Heart left ventricle (tissue), 13 donors: ENCODE results near the gene CA4.
"Not testable (repeated sequence)": the region's sequence is repeated elsewhere in the genome, so short reads cannot be mapped to it uniquely, and the experiment has no call there.

Source experiments
- POLR2A ChIP-seq, 2 donors: fragments of 450-650 bp; IDR thresholded peaks; one replicate each; pipeline ENCODE4 v1.6.1; 2017; ENCODE audit warnings: antibody characterized with exemption in 2 of 2, mild to moderate bottlenecking in 2 of 2, moderate library complexity in 2 of 2
- TF ChIP-seq, protein P1 (sequence below), 12 donors: fragments of 200-600 bp; sonication (generic) in 4 of 12; IDR thresholded peaks; one replicate each; pipeline versions ENCODE4 v1.5.0 to v1.8.0; 2018 to 2022; ENCODE audit warnings: antibody characterized with exemption in 12 of 12, mild to moderate bottlenecking in 5 of 12
- donor health status: ischemic (EF 13 %, LVEDD 7.1; RV severe dilation, severe dysfunction).
- donor health status: DM: no; HTN: yes; CAD: no.
- donor health status: DM: no; HTN: no; CAD: no.
- donor health status: ischemic (EF 25% LVEDD 6.9; RV normal size, moderate dysfunction).
- donor health status: ischemic (EF 25% LVEDD 5.7; RV mildly dilated, moderate dysfunction).
- donor health status: ischemic (EF 35%, LVEDD 5.7; RV mildly dilated, moderate dysfunction).
- donor health status: nonischemic (EF 11% LVEDD 7.7; RV severe dilation, severe dysfunction).
- donor health status: DM: yes; HTN: yes; CAD: no.
- donor health status: PGD.
- donor health status: ischemic (EF 29% LVEDD 5.4; RV normal size, mild dysfunction).
- donor health status: nonischemic (EF 23%, LVEDD 6.1; RV moderate dilation, normal function).

GRCh38 chr17:60111661-60112060 is 38.1 kb upstream of the CA4 start:
- TF ChIP-seq, protein P1, sequence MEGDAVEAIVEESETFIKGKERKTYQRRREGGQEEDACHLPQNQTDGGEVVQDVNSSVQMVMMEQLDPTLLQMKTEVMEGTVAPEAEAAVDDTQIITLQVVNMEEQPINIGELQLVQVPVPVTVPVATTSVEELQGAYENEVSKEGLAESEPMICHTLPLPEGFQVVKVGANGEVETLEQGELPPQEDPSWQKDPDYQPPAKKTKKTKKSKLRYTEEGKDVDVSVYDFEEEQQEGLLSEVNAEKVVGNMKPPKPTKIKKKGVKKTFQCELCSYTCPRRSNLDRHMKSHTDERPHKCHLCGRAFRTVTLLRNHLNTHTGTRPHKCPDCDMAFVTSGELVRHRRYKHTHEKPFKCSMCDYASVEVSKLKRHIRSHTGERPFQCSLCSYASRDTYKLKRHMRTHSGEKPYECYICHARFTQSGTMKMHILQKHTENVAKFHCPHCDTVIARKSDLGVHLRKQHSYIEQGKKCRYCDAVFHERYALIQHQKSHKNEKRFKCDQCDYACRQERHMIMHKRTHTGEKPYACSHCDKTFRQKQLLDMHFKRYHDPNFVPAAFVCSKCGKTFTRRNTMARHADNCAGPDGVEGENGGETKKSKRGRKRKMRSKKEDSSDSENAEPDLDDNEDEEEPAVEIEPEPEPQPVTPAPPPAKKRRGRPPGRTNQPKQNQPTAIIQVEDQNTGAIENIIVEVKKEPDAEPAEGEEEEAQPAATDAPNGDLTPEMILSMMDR (IDR thresholded peaks at IDR 0.05), result peak in 2 of 12 donors; percentile 16 to 20
- TF ChIP-seq POLR2A (IDR thresholded peaks at IDR 0.05), result not testable (repeated sequence)
